IPS-18a (cell line): ENCODE measurements around the gene ABCA13.

Source experiments
- H3K27ac ChIP-seq: one replicate; pipeline ENCODE4 v1.5.1; 2013; ENCODE audit warnings: low read length
- H3K27me3 ChIP-seq: one replicate; pipeline ENCODE4 v1.6.1; 2013; ENCODE audit warnings: mild to moderate bottlenecking, low read length; ENCODE audit not compliant: control insufficient read depth, insufficient read depth
- H3K36me3 ChIP-seq: one replicate; pipeline ENCODE4 v1.6.1; 2013; ENCODE audit warnings: low read depth, low read length; ENCODE audit not compliant: control insufficient read depth
- H3K4me1 ChIP-seq: one replicate; pipeline ENCODE4 v1.6.1; 2013; ENCODE audit warnings: low read depth, low read length; ENCODE audit not compliant: control insufficient read depth
- H3K4me3 ChIP-seq: one replicate; pipeline ENCODE4 v1.5.1; 2013; ENCODE audit warnings: low read length
- H3K9ac ChIP-seq: one replicate; pipeline ENCODE4 v1.6.1; 2013; ENCODE audit warnings: mild to moderate bottlenecking, low read length, moderate library complexity
- H3K9me3 ChIP-seq: one replicate; pipeline ENCODE4 v1.6.1; 2013; ENCODE audit warnings: low read depth, low read length; ENCODE audit not compliant: control insufficient read depth

ABCA13 gene

GRCh38 chr7:48350515-48350914, 179.3 kb downstream of the ABCA13 start:
- no peak overlapping the region for H3K4me3 ChIP-seq
- no peak overlapping the region for H3K27ac ChIP-seq
- no peak overlapping the region for H3K9ac ChIP-seq

DNA sequence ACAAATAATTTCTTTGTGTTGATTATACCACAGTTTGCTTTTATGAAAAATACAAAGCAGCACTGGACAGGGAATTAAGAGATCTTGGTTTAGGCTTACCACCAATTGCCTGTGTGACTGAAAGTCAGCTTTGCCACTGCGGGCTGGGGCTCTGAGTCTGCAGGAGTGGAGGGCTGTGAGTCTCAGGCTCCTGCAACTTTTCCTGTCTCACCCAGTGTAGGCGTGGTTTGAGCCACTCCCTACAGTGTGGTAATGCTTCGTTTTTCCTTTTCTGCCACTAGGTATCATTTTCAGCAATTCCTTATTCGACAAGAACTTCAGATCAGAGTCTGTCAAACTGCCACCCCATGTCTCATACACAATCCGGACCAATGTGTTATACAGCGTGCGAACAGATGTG, 180.6 kb downstream of the ABCA13 start:
- H3K9ac ChIP-seq: no peak overlapping the region
- no peaks in the 10 kb centered on the region for H3K36me3 ChIP-seq
- H3K4me3 ChIP-seq: no peak overlapping the region
- H3K27ac ChIP-seq: no peak overlapping the region
- no peaks in the 10 kb centered on the region for H3K9me3 ChIP-seq
- no peaks in the 10 kb centered on the region for H3K4me1 ChIP-seq
- H3K27me3 ChIP-seq: no peaks in the 10 kb centered on the region

More at GRCh38 chr7:48350515-48350914, 179.3 kb downstream of the ABCA13 start:
- Histone ChIP-seq H3K27me3 (no peaks in the 10 kb centered on the region), H3K4me1 (no peaks in the 10 kb centered on the region), H3K36me3 (no peaks in the 10 kb centered on the region), H3K9me3 (no peaks in the 10 kb centered on the region)

GRCh38 chr7:48355346-48355745, 184.1 kb downstream of the ABCA13 start:
- Histone ChIP-seq H3K9ac (no peak overlapping the region), H3K27ac (no peak overlapping the region), H3K4me1 (no peaks in the 10 kb centered on the region), H3K4me3 (no peak overlapping the region), H3K9me3 (no peaks in the 10 kb centered on the region), H3K27me3 (no peaks in the 10 kb centered on the region), H3K36me3 (no peaks in the 10 kb centered on the region)

DNA sequence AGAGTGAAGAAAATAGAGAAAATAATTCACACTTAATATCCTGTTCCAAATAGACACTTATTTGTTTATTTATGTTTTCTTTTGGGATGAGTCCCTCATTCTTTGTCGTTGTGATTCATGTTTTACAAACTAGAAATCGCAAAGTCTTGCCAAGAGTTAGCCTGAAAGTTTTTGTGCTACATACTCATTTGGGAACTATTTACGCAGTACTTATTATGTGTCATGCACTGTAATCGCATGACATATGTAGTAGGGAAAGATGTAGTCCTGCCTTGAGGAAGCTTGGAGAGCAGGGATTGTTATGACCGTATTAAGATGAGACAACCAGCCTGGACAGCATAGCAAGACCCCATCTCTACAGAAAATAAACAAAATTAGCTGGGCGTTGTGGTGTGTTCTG, 189.3 kb downstream of the ABCA13 start:
- H3K9ac ChIP-seq: no peak overlapping the region
- no peaks in the 10 kb centered on the region for H3K27me3 ChIP-seq
- H3K27ac ChIP-seq: no peak overlapping the region
- H3K36me3 ChIP-seq: no peaks in the 10 kb centered on the region
- H3K9me3 ChIP-seq: no peaks in the 10 kb centered on the region
- H3K4me3 ChIP-seq: no peak overlapping the region
- H3K4me1 ChIP-seq: no peaks in the 10 kb centered on the region

DNA sequence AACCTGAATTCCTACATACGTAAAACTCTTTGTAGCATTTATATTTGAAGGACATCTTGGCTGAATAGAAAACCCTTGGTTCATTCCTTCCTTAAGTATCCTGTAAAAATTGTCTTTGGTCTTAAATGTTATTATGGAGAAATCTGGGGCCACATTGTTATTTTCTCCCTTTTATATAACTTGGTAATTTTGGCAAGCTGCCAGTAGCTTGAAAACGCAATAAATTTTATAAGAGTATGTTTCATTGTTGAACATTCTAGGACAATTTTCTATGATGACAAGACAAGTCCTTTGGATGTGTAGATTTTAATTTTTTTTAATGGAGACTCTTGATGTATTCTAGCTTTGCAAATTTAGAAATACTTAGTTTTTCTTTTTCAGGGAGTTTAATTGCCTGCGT, 191.9 kb downstream of the ABCA13 start:
- H3K9me3 ChIP-seq: no peaks in the 10 kb centered on the region
- H3K27ac ChIP-seq: no peak overlapping the region
- no peak overlapping the region for H3K4me3 ChIP-seq
- no peak overlapping the region for H3K9ac ChIP-seq
- H3K27me3 ChIP-seq: no peaks in the 10 kb centered on the region
- H3K4me1 ChIP-seq: no peaks in the 10 kb centered on the region
- no peaks in the 10 kb centered on the region for H3K36me3 ChIP-seq

DNA sequence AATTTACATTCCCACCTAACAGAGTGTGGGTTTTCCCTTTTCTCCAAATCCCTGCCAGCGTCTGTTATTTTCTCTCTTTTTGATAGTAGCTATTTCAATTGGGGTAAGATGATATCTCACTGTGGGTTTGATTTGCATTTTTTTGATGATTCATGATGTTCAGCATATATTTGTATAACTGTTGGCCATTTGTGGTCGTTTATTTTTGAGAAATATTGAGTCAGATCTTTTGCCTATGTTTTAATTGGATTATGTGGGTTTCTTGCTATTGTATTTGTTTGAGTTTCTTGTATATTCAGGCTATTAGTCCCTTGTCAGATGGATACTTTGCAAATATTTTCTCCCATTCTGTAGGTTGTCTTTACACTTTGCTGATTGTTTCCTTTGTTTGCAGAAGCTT, 193.8 kb downstream of the ABCA13 start:
- no peaks in the 10 kb centered on the region for H3K27me3 ChIP-seq
- no peak overlapping the region for H3K27ac ChIP-seq
- H3K4me1 ChIP-seq: no peaks in the 10 kb centered on the region
- H3K9ac ChIP-seq: no peak overlapping the region
- no peaks in the 10 kb centered on the region for H3K9me3 ChIP-seq
- H3K36me3 ChIP-seq: no peaks in the 10 kb centered on the region
- H3K4me3 ChIP-seq: no peak overlapping the region

DNA sequence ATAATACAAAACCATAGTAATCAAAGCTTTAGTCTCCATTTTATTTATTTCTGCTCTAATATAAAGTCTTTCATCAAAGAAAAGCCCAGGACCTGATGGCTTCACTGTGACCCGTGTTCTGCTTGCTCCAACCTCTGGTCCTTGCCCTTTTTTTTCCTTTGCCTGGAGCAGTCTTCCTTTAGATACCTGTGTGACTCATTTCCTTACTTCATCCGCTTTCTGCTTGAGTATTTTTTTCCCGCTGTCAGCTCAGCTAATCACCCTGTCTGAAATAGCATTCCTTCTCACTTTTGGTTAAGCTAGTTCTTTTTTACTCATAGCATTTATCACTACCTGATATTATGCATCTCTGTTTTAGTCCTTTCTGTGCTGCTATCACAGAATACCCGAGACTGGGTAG, 194.8 kb downstream of the ABCA13 start:
- no peaks in the 10 kb centered on the region for H3K9me3 ChIP-seq
- no peaks in the 10 kb centered on the region for H3K36me3 ChIP-seq
- H3K9ac ChIP-seq: no peak overlapping the region
- no peaks in the 10 kb centered on the region for H3K27me3 ChIP-seq
- H3K4me3 ChIP-seq: no peak overlapping the region
- H3K27ac ChIP-seq: no peak overlapping the region
- no peaks in the 10 kb centered on the region for H3K4me1 ChIP-seq

DNA sequence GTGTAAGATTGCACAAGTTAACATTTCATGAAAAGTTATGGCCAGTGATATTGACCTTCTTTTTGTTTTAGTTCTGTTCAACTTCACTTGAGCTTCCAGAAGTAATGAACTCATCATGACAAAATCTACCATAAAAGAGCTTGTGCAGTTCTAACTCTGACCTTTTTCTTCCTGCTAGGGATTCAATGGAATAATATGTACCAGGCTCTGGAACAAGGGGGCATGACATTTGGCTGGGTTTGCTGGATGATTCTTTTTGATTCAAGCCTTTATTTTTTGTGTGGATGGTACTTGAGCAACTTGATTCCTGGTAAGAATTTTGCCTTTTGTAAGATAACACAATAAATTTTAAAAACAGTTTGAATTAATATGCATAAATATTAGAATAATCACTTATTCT, 205.0 kb downstream of the ABCA13 start:
- no peaks in the 10 kb centered on the region for H3K9me3 ChIP-seq
- no peaks in the 10 kb centered on the region for H3K4me1 ChIP-seq
- no peaks in the 10 kb centered on the region for H3K27me3 ChIP-seq
- H3K27ac ChIP-seq: no peak overlapping the region
- no peaks in the 10 kb centered on the region for H3K36me3 ChIP-seq
- no peak overlapping the region for H3K9ac ChIP-seq
- H3K4me3 ChIP-seq: no peak overlapping the region

GRCh38 chr7:48380921-48381320, 209.7 kb downstream of the ABCA13 start:
- Histone ChIP-seq H3K4me3 (no peak overlapping the region), H3K36me3 (no peaks in the 10 kb centered on the region), H3K27me3 (no peaks in the 10 kb centered on the region), H3K4me1 (no peaks in the 10 kb centered on the region), H3K27ac (no peak overlapping the region), H3K9me3 (no peaks in the 10 kb centered on the region), H3K9ac (no peak overlapping the region)

- Histone ChIP-seq H3K27ac (no peak overlapping the region), H3K4me1 (no peaks in the 10 kb centered on the region), H3K27me3 (no peaks in the 10 kb centered on the region), H3K9me3 (no peaks in the 10 kb centered on the region), H3K4me3 (no peak overlapping the region), H3K9ac (no peak overlapping the region), H3K36me3 (no peaks in the 10 kb centered on the region)
These were observed 210.3 kb downstream of the ABCA13 start for GRCh38 chr7:48381571-48381970.

DNA sequence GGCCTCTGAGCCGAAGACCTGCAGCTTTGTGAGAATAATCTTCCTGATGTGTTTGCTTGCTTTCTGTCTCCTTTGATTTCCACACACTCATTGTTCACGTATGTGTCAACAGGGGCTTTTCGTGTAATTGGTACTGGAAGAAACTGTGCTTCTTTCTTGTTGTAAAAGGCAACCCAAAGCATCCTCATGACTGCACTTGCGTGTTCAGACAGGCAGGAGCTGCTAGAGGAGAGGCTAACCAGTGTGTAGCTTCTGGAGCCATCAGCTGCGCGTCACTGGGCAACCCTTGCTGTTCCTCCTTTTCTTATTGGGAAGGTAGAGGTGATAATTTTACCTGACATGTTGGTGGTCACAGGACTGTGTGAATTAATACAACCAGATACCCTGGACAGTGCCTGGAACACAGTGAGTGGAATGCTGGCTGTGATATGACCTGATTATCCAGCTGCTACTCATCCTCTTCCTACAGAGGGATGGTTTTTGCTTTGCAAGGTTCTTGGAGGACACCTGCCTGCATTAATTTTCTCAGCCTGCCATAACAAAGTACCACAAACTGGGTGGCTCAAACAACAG, 213.0 kb downstream of the ABCA13 start:
- Histone ChIP-seq H3K4me3 (no peak overlapping the region), H3K27me3 (no peaks in the 10 kb centered on the region), H3K27ac (no peak overlapping the region), H3K4me1 (no peaks in the 10 kb centered on the region), H3K36me3 (no peaks in the 10 kb centered on the region), H3K9ac (no peak overlapping the region), H3K9me3 (no peaks in the 10 kb centered on the region)

GRCh38 chr7:48387932-48388331, 216.7 kb downstream of the ABCA13 start:
- Histone ChIP-seq H3K27ac (no peak overlapping the region), H3K9me3 (no peaks in the 10 kb centered on the region), H3K27me3 (no peaks in the 10 kb centered on the region), H3K4me3 (no peak overlapping the region), H3K9ac (no peak overlapping the region), H3K4me1 (no peaks in the 10 kb centered on the region), H3K36me3 (no peaks in the 10 kb centered on the region)
